ENCODE results near the gene AVPR2. TPM values are rescaled to one million over a fixed set of nuclear protein-coding genes. Genes with fewer than 3 reads are reported as not detected.

Gene AVPR2
- total and polyA plus RNA-seq, 2 donors (not counting 1 experiment from before 2014, with no cell fraction given), result not detected

- H3K27me3 ChIP-seq (ENCODE audit: control insufficient read depth, insufficient read depth, low read length), result peaks cover 20% of the 10 kb centered on the region
Measured at GRCh38 chrX:153881281-153881680, 23.2 kb upstream of the AVPR2 start.

GRCh38 chrX:153882086-153882498 is 22.4 kb upstream of the AVPR2 start:
- TF ChIP-seq CTCF (conservative IDR thresholded peaks at IDR 0.05 in 1 of 2, IDR thresholded peaks at IDR 0.05 in 1 of 2; ENCODE audit: low read depth in 1 of 2, low read length in 2 of 2) (no peak), EZH2 (IDR thresholded peaks at IDR 0.05; ENCODE audit: low read length, missing control alignments) (no peak)
- H2AFZ ChIP-seq (ENCODE audit: low read length), result no peak overlapping the region
- no peak overlapping the region for H3K27ac ChIP-seq (ENCODE audit: insufficient read depth, low read length)
- no peak overlapping the region for H3K4me3 ChIP-seq (replicated peaks in 1 of 4; ENCODE audit: control extremely low read depth in 1 of 4, insufficient read depth in 1 of 4, low read depth in 3 of 4, low read length in 4 of 4)
- H3K36me3 ChIP-seq (ENCODE audit: control insufficient read depth, insufficient read depth, low read length), result no peaks in the 10 kb centered on the region
- DNase-seq (ENCODE audit: low read depth in 2 of 2), result no peak
- H3K79me2 ChIP-seq (ENCODE audit: control insufficient read depth, insufficient read depth, low read length), result no peaks in the 10 kb centered on the region
- H3K27me3 ChIP-seq (ENCODE audit: control insufficient read depth, insufficient read depth, low read length), result peaks cover 27% of the 10 kb centered on the region
- no peak overlapping the region for H3K9ac ChIP-seq (ENCODE audit: insufficient read depth, low read length)
- H4K20me1 ChIP-seq (ENCODE audit: control insufficient read depth, extremely low read depth, insufficient read depth, low read length), result no peaks in the 10 kb centered on the region
- no peaks in the 10 kb centered on the region for H3K9me3 ChIP-seq (ENCODE audit: control insufficient read depth, insufficient read depth, low read depth, low read length)
- H3K4me2 ChIP-seq (ENCODE audit: extremely low read depth, insufficient read depth, low read length), result no peak overlapping the region
- no peaks in the 10 kb centered on the region for H3K4me1 ChIP-seq (ENCODE audit: control insufficient read depth, extremely low read depth, insufficient read depth, low read length)

More at GRCh38 chrX:153881281-153881680, 23.2 kb upstream of the AVPR2 start:
- Histone ChIP-seq H4K20me1 (ENCODE audit: control insufficient read depth, extremely low read depth, insufficient read depth, low read length) (no peaks in the 10 kb centered on the region), H3K27ac (ENCODE audit: insufficient read depth, low read length) (no peak overlapping the region), H2AFZ (ENCODE audit: low read length) (no peak overlapping the region), H3K79me2 (ENCODE audit: control insufficient read depth, insufficient read depth, low read length) (no peaks in the 10 kb centered on the region), H3K4me1 (ENCODE audit: control insufficient read depth, extremely low read depth, insufficient read depth, low read length) (no peaks in the 10 kb centered on the region), H3K9ac (ENCODE audit: insufficient read depth, low read length) (no peak overlapping the region), H3K4me3 (replicated peaks in 1 of 4; ENCODE audit: control extremely low read depth in 1 of 4, insufficient read depth in 1 of 4, low read depth in 3 of 4, low read length in 4 of 4) (no peak overlapping the region), H3K36me3 (ENCODE audit: control insufficient read depth, insufficient read depth, low read length) (no peaks in the 10 kb centered on the region), H3K9me3 (ENCODE audit: control insufficient read depth, insufficient read depth, low read depth, low read length) (no peaks in the 10 kb centered on the region), H3K4me2 (ENCODE audit: extremely low read depth, insufficient read depth, low read length) (no peak overlapping the region)
- TF ChIP-seq CTCF (conservative IDR thresholded peaks at IDR 0.05 in 1 of 2, IDR thresholded peaks at IDR 0.05 in 1 of 2; ENCODE audit: low read depth in 1 of 2, low read length in 2 of 2) (no peak), EZH2 (IDR thresholded peaks at IDR 0.05; ENCODE audit: low read length, missing control alignments) (no peak)
- no peak for DNase-seq (ENCODE audit: low read depth in 2 of 2)

- Histone ChIP-seq H3K9ac (ENCODE audit: insufficient read depth, low read length) (no peak overlapping the region), H3K27ac (ENCODE audit: insufficient read depth, low read length) (no peak overlapping the region)
Measured at GRCh38 chrX:153882557-153882956, 21.9 kb upstream of the AVPR2 start.

More at GRCh38 chrX:153882557-153882956, 21.9 kb upstream of the AVPR2 start:
- no peak for DNase-seq (ENCODE audit: low read depth in 2 of 2)
- TF ChIP-seq CTCF (conservative IDR thresholded peaks at IDR 0.05 in 1 of 2, IDR thresholded peaks at IDR 0.05 in 1 of 2; ENCODE audit: low read depth in 1 of 2, low read length in 2 of 2) (no peak), EZH2 (IDR thresholded peaks at IDR 0.05; ENCODE audit: low read length, missing control alignments) (no peak)
- no peak overlapping the region for H2AFZ ChIP-seq (ENCODE audit: low read length)
- no peaks in the 10 kb centered on the region for H3K36me3 ChIP-seq (ENCODE audit: control insufficient read depth, insufficient read depth, low read length)
- peaks cover 29% of the 10 kb centered on the region for H3K27me3 ChIP-seq (ENCODE audit: control insufficient read depth, insufficient read depth, low read length)
- H3K4me3 ChIP-seq (replicated peaks in 1 of 4; ENCODE audit: control extremely low read depth in 1 of 4, insufficient read depth in 1 of 4, low read depth in 3 of 4, low read length in 4 of 4), result no peak overlapping the region
- H3K79me2 ChIP-seq (ENCODE audit: control insufficient read depth, insufficient read depth, low read length), result no peaks in the 10 kb centered on the region
- no peaks in the 10 kb centered on the region for H4K20me1 ChIP-seq (ENCODE audit: control insufficient read depth, extremely low read depth, insufficient read depth, low read length)
- H3K9me3 ChIP-seq (ENCODE audit: control insufficient read depth, insufficient read depth, low read depth, low read length), result no peaks in the 10 kb centered on the region
- no peaks in the 10 kb centered on the region for H3K4me1 ChIP-seq (ENCODE audit: control insufficient read depth, extremely low read depth, insufficient read depth, low read length)
- H3K4me2 ChIP-seq (ENCODE audit: extremely low read depth, insufficient read depth, low read length), result no peak overlapping the region

All from fibroblast of lung (primary cell).